BJ (cell line): Measurements from ENCODE around the gene LRMDA. TPM values are rescaled to one million over a fixed set of nuclear protein-coding genes. Genes with fewer than 3 reads are reported as not detected.

ENCODE experiments used
- CTCF ChIA-PET: fragments of 350-600 bp; formaldehyde crosslinking; extraction: SDS; loops from one replicate; lab custom pipeline; 2021; ENCODE audit warnings: antibody characterized with exemption, inconsistent platforms; lab: Yijun Ruan, JAX
- POLR2A ChIA-PET: fragments of 300-600 bp; sonication (Branson Sonifier 250); formaldehyde crosslinking; extraction: SDS; loops from one replicate; lab custom pipeline; 2021; ENCODE audit warnings: antibody characterized with exemption; lab: Charles Lee
- DNase-seq: peaks from one replicate; pipeline ENCODE4 v3.0.0-alpha.2; 2011; ENCODE audit warnings: low read depth
- H3K27me3 ChIP-seq: 2 replicates; pipeline ENCODE4 v1.6.0; 2011; ENCODE audit warnings: low read length; ENCODE audit not compliant: control insufficient read depth, insufficient read depth
- H3K36me3 ChIP-seq: 2 replicates; pipeline ENCODE4 v1.5.1; 2011; ENCODE audit warnings: low read length; ENCODE audit not compliant: control insufficient read depth, insufficient read depth
- H3K4me3 ChIP-seq: 2 replicates; pipeline ENCODE4 v1.5.1; 2011; ENCODE audit warnings: low read depth, mild to moderate bottlenecking, control low read depth, low read length
- CTCF ChIP-seq: IDR thresholded peaks from 2 replicates; pipeline ENCODE4 v1.5.1; 2011; ENCODE audit warnings: low read depth, mild to moderate bottlenecking, control low read depth, inconsistent platforms, low read length, moderate library complexity; ENCODE audit not compliant: insufficient read depth
- polyA plus RNA-seq: library from polyadenylated mRNA; depleted of rRNA; stranded (reverse); fragments of >200 nt; gene quantifications from 2 replicates; pipeline ENCODE4 v1.2.3, GENCODE V29; 2011

LRMDA gene
- polyA plus RNA-seq, 1 experiment, result not detected

GRCh38 chr10:75469006-75469616 lies 37.7 kb downstream of the LRMDA start:
- Histone ChIP-seq H3K36me3 (no peaks in the 10 kb centered on the region), H3K27me3 (no peaks in the 10 kb centered on the region), H3K4me3 (no peak overlapping the region)
- TF ChIP-seq CTCF, result no peak
- ChIA-PET CTCF (no interaction called here), POLR2A (no interaction called here)
- peak; percentile 86 for DNase-seq

- ChIA-PET CTCF (interaction anchor here (0.6 kb wide), 1 partner anchor 1094 kb away, joined by 3 read pairs; no protein-coding TSS in a partner anchor), POLR2A (interaction anchor here (1.0 kb wide), 1 partner anchor 76 kb away, joined by 3 read pairs; no protein-coding TSS in a partner anchor)
- Histone ChIP-seq H3K36me3 (no peaks in the 10 kb centered on the region), H3K4me3 (no peak overlapping the region), H3K27me3 (no peaks in the 10 kb centered on the region)
- TF ChIP-seq CTCF, result no peak
- DNase-seq, result peak; percentile 56
Observed at GRCh38 chr10:75470901-75471300, 39.5 kb downstream of the LRMDA start.

GRCh38 chr10:75472685-75473084 lies 41.3 kb downstream of the LRMDA start:
- TF ChIP-seq CTCF, result no peak
- DNase-seq, result no peak
- POLR2A ChIA-PET, result no interaction called here
- no peak overlapping the region for H3K4me3 ChIP-seq
- H3K27me3 ChIP-seq, result no peaks in the 10 kb centered on the region; the same call in 1 of the 2 replicates
- CTCF ChIA-PET, result no interaction called here
- H3K36me3 ChIP-seq, result no peaks in the 10 kb centered on the region

- Histone ChIP-seq H3K36me3 (no peaks in the 10 kb centered on the region), H3K27me3 (no peaks in the 10 kb centered on the region; the same call in 1 of the 2 replicates), H3K4me3 (no peak overlapping the region)
- DNase-seq, result no peak
- ChIA-PET POLR2A (no interaction called here), CTCF (no interaction called here)
- no peak for TF ChIP-seq CTCF
Observed at GRCh38 chr10:75474106-75474505, 42.7 kb downstream of the LRMDA start.

- no peak overlapping the region for H3K4me3 ChIP-seq
- no peak for DNase-seq
- H3K27me3 ChIP-seq, result no peaks in the 10 kb centered on the region; the same call in 1 of the 2 replicates
- no peaks in the 10 kb centered on the region for H3K36me3 ChIP-seq
- ChIA-PET POLR2A (no interaction called here), CTCF (no interaction called here)
- no peak for TF ChIP-seq CTCF
Observed at GRCh38 chr10:75475460-75476182, 44.2 kb downstream of the LRMDA start.
